NOMO-1 treated with dmso at 0.1 percent for 144 hours (cell line): Measurements from ENCODE around the gene CCDC122.
"Not testable (repeated sequence)": the region's sequence is repeated elsewhere in the genome, so short reads cannot be mapped to it uniquely, and the experiment has no call there.

Experiments used
- DNase-seq: peaks from one replicate; lab custom pipeline; 2025; ENCODE audit not compliant: unreplicated experiment; lab: John Stamatoyannopoulos, UW

The CCDC122 gene

DNA sequence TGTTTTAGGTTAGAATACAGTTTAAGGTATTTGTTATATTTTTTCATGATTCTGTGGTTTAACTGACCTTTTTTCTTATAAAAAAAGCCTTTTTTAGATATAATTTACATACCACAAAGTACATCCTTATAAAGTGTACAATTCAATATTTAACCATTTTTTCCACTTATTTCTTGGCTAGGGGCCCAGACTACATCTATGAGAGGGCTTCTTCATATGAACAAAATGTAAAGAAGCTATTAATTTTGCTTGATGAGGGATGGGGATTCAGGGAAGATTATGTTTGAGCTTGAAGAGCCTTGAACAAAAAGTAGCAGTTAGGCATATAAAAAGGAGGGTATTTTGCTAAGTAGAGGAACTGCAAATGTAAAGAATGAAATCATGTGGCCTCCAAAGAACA, 2.2 kb downstream of the CCDC122 start:
- DNase-seq, result no peak

DNA sequence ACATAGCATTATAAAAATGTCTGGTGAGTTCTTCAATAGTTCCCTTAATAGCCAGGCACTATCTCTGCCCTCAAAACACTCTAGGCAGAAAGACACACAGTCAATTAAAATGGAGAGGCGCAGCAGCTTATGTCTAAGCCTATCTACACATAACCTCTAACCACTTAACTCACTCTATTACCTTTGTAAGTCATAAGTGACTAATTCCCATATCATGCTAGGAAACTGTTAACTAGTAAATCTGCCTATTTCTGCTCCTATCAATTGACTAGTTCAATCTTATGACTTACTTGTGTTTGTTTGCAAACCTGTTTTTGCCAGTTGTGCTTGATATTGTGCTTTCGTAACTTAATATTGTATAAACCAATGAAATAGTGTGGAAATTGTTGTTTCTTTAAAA, 3.2 kb downstream of the CCDC122 start:
- no peak for DNase-seq

GRCh38 chr13:43874504-43875092, 4.9 kb downstream of the CCDC122 start:
- DNase-seq, result no peak

DNA sequence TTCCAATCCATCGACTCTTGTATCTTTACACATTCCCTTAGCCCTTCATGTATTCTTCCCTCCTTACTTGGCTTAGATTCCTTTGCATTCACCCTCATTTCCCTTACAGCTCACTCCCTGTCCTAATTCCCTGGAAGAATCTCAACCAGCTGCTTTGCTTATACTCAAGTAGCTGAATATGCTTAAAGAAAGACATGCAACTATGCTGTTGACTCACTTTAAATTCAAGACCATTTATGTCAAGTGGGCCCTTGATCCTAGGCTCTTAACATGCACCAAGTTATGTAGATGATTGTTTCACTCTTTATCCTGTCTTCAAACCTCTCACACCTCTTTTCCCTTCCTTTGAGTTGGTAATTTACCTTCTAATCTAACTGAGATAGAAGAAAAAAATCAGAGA, 7.4 kb downstream of the CCDC122 start:
- no peak for DNase-seq

DNA sequence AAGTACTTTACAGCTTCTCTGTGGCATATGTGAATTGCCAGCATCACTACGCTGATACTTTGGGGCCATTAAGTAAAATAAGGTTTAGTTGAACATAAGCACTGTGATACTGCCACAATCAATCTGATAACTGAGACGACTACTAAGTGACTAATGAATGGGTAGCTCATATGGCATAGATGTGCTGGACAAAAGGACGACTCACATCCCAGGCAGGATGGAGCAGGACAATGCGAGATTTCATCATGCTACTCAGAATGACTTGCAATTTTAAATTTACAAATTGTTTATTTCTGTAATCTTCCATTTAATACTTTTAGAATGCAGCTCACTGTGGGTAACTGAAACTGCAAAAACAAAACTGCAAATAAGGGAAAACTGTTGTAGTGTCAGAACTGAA, 13.6 kb downstream of the CCDC122 start:
- DNase-seq, result no peak

DNA sequence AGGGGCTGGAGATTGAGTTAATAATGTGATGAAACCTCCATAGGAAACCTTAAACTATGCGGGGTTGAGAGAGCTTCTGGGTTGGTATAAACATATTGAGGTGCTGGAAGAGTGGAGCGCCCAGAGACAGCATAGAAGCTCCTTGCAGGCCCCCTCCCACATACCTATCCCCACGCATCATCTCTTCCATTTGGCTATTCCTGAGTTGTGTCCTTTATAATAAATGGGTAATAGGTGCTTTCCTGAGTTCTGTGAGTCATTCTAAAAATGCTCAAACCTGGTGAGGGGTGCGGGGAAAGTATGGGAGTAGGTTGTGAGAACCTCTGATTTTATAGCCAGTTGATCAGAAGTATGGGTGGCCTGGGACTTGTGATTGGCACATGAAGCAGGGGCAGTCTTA, 14.6 kb downstream of the CCDC122 start:
- no peak for DNase-seq

DNA sequence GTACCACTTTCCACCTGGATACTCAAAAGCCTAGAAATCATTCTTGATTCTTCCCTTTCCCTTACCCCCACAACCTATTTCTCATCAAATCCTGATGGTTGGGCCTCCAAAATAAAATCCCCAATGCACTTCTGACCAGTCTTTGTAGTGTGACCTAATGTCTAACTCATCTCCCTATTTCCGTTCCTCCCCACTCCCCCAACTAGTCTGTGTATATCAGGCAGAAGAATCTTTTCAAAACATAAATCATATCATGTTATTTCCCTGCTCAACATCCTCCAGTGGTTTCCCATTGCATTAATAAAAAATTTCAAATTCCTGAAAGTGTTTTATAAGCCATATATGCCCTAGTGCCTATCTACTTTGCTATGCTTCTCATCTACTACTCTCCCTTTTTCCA, 17.7 kb downstream of the CCDC122 start:
- DNase-seq, result no peak

DNA sequence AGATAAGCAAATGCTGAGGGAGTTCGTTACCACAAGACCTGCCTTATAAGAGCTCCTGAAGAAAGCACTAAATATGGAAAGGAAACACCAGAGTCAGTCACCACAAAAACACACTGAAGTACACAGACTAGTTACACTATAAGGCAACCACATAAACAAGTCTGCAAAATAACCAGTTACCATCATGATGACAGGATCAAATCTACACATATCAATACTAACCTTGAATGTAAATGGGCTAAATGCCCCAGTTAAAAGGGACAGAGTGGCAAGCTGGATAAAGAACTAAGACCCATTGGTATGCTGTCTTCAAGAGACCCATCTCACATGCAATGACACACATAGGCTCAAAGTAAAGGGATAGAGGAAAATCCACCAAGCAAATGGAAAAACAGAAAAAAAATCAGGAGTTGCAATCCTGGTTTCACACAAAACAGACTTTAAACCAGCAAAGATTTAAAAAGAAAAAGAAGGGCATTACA, 26.6 kb downstream of the CCDC122 start:
- DNase-seq, result no peak

DNA sequence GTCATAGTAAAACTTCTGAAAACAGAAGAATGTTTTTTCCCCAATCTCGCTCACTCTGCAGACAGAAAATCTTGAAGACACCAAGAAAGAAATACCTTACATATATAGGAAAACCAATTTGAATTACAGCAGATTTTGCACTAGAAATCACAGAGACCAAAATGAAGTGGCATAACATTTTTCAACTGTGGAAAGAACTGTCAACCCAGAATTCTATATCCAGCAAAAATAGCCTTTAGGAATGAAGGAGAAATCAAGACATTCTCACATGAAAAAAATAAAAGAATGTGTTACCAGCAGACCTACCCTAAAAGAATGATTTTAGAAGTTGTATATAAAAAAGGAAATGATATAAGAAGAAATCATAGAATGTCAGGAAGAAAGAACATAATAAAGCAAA, 28.7 kb downstream of the CCDC122 start:
- DNase-seq, result no peak

DNA sequence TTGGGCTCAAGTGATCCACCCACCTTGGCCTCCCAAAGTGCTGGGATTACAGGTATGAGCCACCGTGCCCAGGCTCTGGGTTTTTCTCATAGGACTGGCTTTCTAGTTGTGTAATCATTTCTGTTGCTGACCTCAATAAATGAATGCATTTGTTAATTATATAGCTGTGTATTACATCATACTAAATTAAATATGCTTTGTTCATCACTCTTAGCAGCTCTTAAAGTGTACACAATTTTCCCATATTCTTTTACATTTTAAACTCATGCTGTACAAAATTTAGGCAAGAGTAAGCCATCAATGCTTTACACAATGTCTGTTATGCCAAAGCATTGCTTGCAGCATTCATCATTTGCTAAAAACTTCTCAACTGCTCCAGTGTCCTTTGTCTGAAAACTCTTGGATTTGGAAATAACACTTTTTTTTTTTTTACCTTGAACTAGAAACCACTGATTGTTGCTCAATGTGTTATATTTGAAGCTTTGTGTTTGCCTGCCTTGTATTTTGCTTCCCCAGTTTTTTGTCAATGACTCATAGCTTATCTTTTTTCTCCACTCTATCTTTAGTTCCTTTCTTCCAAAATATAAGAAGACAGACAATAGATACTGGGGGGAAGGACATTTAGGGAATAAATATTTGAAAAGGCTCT, 31.4 kb downstream of the CCDC122 start:
- peak; percentile 56 for DNase-seq

DNA sequence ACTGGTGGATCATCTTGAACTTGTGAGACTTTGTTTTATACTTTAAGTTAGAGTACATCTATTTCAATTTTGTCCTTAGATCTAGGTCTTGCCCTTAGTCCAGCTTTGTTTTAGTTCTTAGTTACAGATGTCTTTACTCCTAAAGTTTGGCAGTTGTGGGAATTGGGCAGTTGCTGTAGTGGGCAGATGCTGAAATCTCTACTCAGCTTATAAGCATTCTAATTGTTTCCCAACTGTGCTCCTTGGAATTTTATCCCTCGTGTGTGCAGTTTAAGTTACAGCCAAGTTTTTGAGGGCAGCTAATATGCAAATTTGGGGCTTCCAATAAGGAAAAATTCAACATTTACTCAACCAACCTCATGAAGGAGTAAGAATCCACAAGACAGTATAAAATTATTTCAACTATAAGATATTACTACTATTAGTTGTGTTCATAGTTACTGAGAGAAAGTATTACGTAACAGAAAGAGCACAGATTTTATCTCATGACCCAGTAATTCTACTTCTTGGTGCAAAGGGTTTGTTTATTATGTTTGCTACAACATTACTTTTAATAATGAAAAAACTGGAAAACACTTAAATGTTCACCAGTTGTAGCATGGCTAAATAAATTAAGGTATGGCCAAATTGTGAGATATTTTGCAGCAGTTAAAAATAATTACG, 32.9 kb downstream of the CCDC122 start:
- DNase-seq, result no peak

- DNase-seq, result no peak
These were observed 40.6 kb downstream of the CCDC122 start for GRCh38 chr13:43838909-43839308.

DNA sequence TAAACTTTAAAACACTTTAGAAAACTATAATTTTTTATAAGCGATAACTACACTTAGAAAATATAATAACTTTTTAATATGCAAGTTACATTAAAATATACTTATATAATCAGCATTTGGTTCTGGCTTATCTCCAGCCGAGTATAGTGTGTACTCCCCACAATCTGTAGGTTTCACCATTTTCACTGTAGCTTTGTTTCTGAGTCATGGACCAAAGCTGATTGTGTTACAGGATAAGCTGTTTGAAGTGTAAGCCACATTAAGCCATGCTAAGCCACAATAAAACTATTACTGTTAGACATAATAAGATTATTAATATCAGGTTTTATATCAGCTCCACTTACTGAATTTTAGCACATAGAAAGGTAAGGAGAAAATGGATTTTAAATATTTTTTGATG, 43.8 kb downstream of the CCDC122 start:
- no peak for DNase-seq

GRCh38 chr13:43831088-43831487, 48.5 kb downstream of the CCDC122 start:
- DNase-seq, result no peak

GRCh38 chr13:43830497-43830881, 49.1 kb downstream of the CCDC122 start:
- peak; percentile 55 for DNase-seq

GRCh38 chr13:43824656-43825055, 54.9 kb downstream of the CCDC122 start:
- DNase-seq, result not testable (repeated sequence)

GRCh38 chr13:43822969-43823368, 56.6 kb downstream of the CCDC122 start:
- DNase-seq, result no peak

- DNase-seq, result no peak
These were observed 63.1 kb downstream of the CCDC122 start for GRCh38 chr13:43816401-43816889.

GRCh38 chr13:43815204-43815603, 64.3 kb downstream of the CCDC122 start:
- no peak for DNase-seq

GRCh38 chr13:43808676-43809075, 70.9 kb downstream of the CCDC122 start:
- DNase-seq, result no peak

DNA sequence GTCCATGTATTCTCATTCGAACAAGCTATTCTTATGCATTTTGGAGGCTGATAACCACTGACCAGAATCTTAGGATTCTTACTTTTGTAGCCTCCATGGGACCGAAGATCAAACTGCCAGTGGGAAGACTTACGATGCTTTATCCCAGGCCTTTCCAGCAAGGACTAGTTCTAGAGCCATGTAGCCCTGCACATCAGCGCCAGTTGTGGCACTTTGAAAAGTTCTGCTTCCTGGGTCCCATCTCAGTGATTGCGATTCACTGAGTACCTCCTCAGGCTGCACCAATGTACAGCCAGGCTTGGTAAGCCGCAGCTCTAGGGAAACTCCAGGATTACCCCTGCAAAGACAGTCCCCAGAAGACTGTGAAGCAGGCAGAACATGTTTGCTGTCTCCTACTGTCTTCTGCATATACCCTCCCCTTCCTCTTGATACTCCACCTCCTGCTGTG, 73.8 kb downstream of the CCDC122 start:
- no peak for DNase-seq

GRCh38 chr13:43805071-43805468, 74.5 kb downstream of the CCDC122 start:
- no peak for DNase-seq
